ENCODE measurements around the gene PIP5K1C.

Gene PIP5K1C

GRCh38 chr19:3622224-3622623 lies 78.0 kb downstream of the PIP5K1C start:
- DNase-seq = no peak

- no peak for DNase-seq
Observed at GRCh38 chr19:3621689-3622088, 78.6 kb downstream of the PIP5K1C start.

- no peak for DNase-seq
Observed at GRCh38 chr19:3620817-3621547, 79.3 kb downstream of the PIP5K1C start.

GRCh38 chr19:3620145-3620816 lies 80.0 kb downstream of the PIP5K1C start:
- DNase-seq = no peak

GRCh38 chr19:3619631-3620012 lies 80.6 kb downstream of the PIP5K1C start:
- DNase-seq = no peak

- DNase-seq = no peak
Observed at GRCh38 chr19:3618811-3619630, 81.2 kb downstream of the PIP5K1C start.

- DNase-seq = no peak
Observed at GRCh38 chr19:3618144-3618810, 82.0 kb downstream of the PIP5K1C start.

- no peak for DNase-seq
Observed at GRCh38 chr19:3617463-3617862, 82.8 kb downstream of the PIP5K1C start.

- no peak for DNase-seq
Observed at GRCh38 chr19:3615524-3616135, 84.6 kb downstream of the PIP5K1C start.

- DNase-seq = no peak
Observed at GRCh38 chr19:3614858-3615505, 85.3 kb downstream of the PIP5K1C start.

GRCh38 chr19:3613818-3614661 lies 86.2 kb downstream of the PIP5K1C start:
- no peak for DNase-seq

GRCh38 chr19:3612901-3613741 lies 87.1 kb downstream of the PIP5K1C start:
- no peak for DNase-seq

GRCh38 chr19:3612330-3612729 lies 87.9 kb downstream of the PIP5K1C start:
- no peak for DNase-seq

GRCh38 chr19:3611841-3612240 lies 88.4 kb downstream of the PIP5K1C start:
- no peak for DNase-seq

- DNase-seq = no peak
Observed at GRCh38 chr19:3610745-3611717, 89.2 kb downstream of the PIP5K1C start.

GRCh38 chr19:3609779-3610719 lies 90.2 kb downstream of the PIP5K1C start:
- no peak for DNase-seq

- no peak for DNase-seq
Observed at GRCh38 chr19:3608750-3609322, 91.4 kb downstream of the PIP5K1C start.
